LNCaP clone FGC (cell line): ENCODE measurements around the gene COBL.
A peak's percentile ranks its signal among the peaks of the same experiment; 100 is the strongest.

Experiments used
- DNase-seq: peaks from one replicate; pipeline ENCODE4 v3.0.0-alpha.2; 2011; ENCODE audit warnings: low read depth
- H3K4me3 ChIP-seq: 2 replicates; pipeline ENCODE4 v1.5.1; 2011; ENCODE audit warnings: mild to moderate bottlenecking, low read depth, low read length, control low read depth
- CTCF ChIP-seq: IDR thresholded peaks from 2 replicates; pipeline ENCODE4 v1.5.1; 2012; ENCODE audit warnings: mild to moderate bottlenecking; ENCODE audit not compliant: control insufficient read depth, insufficient read depth; ENCODE audit errors: extremely low read depth

The COBL gene

GRCh38 chr7:51317582-51317910 is 937 bp upstream of the COBL start:
- H3K4me3 ChIP-seq: peak overlapping the region; percentile 88
- no peak for TF ChIP-seq CTCF
- no peak for DNase-seq

GRCh38 chr7:51316262-51316665 is 345 bp downstream of the COBL start:
- H3K4me3 ChIP-seq: peak overlapping the region; percentile 88
- TF ChIP-seq CTCF: peak; percentile 38
- no peak for DNase-seq

DNA sequence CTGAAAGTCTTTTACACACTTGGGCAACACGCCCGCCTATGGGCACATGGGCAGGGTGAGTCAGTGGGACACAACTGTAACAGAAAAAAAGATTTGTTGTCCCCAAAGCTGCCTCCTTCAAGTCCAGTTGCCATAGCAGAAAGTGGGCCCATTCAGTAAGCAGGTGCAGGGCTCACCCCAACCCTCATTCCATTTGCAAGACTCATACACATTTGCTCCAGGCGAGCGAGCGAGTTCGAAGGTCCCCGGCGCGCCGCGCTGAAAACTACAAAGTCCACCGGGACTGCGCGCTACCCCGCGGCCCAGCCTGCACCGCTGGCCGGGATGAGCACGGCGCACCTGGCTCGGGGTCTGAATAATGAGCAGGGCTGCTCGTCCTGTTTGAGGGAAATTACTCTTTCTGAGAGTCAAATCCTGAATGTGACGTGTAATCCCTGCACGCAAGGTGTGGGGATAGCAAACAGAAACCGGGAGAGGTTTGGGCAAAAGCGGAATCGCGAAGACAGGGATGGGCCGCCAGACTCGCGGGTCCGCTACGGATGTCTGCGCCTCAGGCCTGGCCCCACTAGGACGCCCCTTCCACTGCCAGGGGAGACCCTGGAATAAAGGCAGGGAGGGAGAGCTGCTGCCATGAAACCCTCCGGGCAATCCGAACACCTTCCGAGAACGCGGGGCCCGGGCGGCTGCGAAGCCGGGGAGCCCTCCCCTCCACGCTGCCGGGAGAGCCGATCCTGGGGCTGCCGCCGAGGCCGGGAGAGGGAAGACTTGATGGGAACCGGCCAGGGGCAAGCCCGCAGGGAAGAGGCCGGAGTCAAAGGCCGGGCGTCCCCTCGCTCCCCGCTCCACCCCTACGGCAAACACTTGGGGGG is 982 bp downstream of the COBL start:
- TF ChIP-seq CTCF: no peak
- no peak for DNase-seq
- H3K4me3 ChIP-seq: peak overlapping the region; percentile 88

- no peak for DNase-seq
- no peak for TF ChIP-seq CTCF
- peak overlapping the region; percentile 88; the same call in 1 of the 2 replicates for H3K4me3 ChIP-seq
Measured at GRCh38 chr7:51314726-51315125, 1.9 kb downstream of the COBL start.

GRCh38 chr7:51313738-51314425 is 2.7 kb downstream of the COBL start:
- H3K4me3 ChIP-seq: no peak overlapping the region
- TF ChIP-seq CTCF: no peak
- no peak for DNase-seq

- no peak overlapping the region for H3K4me3 ChIP-seq
- no peak for DNase-seq
- no peak for TF ChIP-seq CTCF
Measured at GRCh38 chr7:51312951-51313737, 3.5 kb downstream of the COBL start.
